AML-193 (cell line): ENCODE measurements around the gene ADD1.

Experiments
- DNase-seq, 2 experiments: peaks; one replicate each; lab custom pipeline; 2025; lab: John Stamatoyannopoulos, UW

Gene ADD1

GRCh38 chr4:2859514-2859913 lies 15.9 kb downstream of the ADD1 start:
- DNase-seq: no peak

DNA sequence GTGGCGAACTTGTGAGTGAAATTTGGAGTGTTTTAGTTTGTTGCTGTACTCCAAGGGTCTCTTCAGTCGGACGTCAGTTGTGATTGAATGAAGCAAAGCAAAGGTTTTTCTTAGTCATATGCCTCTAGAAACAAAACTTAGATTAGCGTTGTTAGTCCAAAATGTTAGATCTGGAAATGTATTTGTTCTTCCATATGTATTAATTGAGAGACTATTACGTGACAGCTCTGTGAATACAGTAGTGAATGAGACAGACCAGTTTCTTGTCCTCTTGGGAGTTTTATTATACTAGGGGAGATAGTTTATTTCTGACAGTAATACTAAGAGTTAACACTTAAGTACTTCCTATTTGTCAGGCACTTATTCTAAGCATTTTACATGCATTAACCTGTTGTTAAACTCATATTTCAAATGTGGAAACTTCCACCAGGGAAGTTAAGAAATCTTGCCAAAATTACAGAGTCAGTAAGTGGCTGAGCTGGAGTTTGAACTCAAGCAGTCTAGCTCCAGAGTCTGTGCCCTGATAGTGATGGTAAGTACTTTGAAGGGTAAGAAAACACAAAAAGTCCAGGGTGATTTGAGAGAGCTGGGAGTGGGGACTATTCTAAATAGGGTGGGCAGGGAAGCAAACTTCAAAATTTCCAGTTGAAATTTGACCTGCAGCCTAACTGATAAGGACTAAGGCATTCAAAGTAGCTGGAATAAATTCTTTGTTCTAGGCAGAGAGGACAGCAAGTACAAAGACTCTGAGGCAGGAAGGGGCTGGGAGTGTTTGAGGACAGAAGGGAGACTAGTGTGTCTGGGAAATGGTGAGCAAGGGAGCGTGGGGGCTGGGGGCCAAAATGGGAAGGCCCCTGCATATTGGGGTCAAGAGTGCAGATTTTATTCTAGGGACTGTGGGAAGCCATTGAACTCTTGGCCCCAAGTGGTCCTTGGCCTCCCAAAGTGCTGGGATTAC lies 17.0 kb downstream of the ADD1 start:
- DNase-seq: peak; percentile 43 to 51

DNA sequence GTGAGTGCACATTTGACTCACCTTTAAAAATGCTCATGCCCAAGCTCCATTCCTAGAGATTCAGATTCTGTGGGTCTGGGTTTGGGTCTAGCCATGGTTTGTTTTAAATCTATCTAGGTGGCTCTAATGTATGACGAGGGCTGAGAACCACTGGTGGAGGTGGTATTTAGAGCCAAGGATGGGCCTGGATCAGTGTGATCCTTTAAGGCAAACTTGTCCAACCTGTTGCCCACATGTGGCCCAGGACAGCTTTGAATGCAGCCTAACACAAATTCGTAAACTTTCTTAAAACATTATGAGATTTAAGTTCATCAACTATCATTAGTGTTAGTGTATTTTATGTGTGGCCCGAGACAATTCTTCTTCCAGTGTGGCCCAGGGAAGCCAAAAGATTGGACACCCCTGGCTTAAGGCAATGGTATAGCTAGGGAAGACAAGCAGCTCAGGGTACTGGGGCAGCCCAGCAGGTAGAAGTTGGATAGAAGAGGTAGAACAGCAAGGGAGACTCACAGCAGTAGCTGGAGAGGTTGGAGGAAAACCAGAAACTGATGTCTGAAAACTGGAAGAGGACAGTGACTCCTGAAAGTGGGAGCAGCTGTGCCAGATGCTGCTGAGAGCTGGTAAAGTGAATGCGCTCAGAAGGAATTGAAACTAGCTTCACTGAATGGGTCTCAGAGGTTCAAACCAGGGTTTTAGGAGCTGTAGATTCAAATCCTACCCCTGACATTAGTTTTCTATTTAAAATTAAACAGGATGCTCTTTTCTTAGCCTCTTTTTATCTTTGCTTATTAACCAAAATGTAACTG lies 18.2 kb downstream of the ADD1 start:
- DNase-seq: no peak

DNA sequence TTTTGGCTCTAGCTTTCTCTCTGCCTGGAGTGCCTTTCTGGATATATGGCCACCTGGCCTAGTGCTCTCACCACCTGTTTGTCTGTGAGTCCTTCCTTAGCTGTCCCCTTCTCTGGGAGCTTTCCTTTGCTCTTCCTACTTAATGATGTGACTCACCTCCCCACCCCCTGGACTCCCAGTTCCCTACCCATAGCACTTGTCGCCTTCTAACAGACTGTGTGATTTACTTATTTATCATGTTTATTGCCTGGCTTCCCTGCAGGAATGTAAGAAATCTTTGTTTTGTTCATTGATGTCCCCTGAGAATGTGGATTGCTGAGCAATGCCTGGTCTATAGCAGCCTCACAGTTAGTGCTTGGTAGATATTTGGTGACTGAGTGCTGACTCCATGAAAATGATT lies 18.9 kb downstream of the ADD1 start:
- DNase-seq: no peak

- no peak for DNase-seq
Measured at GRCh38 chr4:2863649-2864048, 20.0 kb downstream of the ADD1 start.

DNA sequence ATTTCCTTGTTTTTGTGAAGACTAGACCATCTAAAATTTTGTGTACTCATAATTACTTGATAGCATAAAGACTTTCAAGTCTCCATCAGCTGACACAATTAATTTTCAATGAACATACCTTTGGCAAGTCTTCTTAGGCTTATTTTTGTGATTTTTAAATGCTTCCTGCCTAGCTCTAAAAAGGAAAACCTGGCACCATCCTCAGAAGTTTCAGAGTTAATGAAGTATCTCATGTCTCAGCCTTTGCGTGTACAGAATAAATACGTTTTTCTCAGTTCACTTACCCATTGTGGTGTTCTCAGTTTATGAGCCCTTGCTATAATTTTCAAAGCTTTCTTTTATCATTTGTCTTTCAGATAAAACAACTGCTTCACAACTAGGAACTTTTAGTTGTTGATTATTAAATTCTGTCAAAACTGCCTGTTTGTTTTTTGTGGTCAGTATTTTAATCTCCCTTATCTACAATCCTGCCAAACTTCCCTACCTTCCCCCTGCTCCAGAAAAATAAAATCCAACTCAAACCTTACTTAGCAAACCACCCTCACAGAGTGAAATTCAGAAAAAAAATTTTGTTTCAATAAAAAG lies 21.6 kb downstream of the ADD1 start:
- DNase-seq: no peak

DNA sequence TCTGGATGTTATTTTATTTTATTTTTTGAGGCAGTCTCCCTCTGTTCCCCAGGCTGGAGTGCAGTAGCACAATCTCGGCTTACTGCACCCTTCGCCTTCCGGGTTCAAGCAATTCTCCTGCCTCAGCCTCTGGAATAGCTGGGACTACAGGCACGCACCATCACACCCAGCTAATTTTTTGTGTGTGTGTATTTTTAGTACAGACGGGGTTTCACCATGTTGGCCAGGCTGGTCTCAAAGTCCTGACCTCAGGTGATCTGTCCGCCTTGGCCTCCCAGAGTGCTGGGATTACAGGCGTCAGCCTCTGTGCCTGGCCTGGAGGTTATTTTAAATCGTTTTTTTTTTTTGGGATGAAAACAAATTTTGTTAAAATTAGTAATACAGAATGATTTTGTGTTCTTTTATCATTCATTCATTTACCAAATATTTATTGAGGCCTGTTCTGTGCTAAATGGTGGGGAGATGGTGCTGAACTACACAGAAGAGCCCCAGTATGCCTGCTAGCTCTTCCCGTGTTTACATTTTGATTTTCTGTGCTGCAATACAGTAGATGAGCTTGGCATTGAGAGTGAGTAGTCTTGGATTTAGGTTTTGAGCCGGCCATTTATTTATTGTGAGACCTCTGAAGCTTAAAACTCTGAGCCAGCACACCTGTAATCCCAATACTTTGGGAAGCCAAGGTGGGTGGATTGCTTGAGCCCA lies 22.7 kb downstream of the ADD1 start:
- no peak for DNase-seq

GRCh38 chr4:2866891-2867290 lies 23.2 kb downstream of the ADD1 start:
- no peak for DNase-seq

DNA sequence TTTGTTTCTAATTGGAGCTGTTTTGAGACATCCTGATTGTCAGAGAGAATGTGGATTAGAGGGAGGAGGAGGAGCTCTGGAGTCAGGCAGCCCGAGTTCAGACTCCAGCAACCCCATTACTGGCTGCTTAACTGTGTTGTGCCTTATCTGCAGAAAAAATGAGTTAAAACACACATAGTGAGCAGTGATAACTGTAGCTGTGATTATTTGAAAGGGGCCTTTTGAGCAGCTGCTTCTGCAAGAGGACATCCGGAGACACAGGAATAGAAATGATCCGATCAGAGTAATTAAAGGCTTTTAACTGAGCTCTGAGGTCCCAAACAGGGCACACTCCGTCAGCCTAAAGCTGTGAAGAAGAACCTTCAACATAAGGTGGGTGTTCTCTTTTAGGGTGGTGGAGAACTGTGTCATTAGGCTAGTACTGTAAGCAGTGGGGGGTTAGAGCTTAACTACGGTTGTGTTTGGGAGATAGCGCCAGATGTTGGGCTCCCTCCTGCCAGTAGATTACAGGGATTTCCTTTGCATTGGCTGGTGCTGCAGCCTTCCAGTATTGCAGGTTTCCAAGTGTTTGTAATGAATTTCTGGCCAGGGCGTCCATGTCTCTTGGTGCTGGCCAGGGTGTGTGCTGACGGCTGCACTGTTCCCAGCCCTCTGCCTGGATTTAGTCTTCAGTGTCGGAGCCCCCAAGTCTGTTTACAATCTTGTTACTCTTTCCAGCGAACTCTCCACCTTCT lies 24.3 kb downstream of the ADD1 start:
- no peak for DNase-seq

DNA sequence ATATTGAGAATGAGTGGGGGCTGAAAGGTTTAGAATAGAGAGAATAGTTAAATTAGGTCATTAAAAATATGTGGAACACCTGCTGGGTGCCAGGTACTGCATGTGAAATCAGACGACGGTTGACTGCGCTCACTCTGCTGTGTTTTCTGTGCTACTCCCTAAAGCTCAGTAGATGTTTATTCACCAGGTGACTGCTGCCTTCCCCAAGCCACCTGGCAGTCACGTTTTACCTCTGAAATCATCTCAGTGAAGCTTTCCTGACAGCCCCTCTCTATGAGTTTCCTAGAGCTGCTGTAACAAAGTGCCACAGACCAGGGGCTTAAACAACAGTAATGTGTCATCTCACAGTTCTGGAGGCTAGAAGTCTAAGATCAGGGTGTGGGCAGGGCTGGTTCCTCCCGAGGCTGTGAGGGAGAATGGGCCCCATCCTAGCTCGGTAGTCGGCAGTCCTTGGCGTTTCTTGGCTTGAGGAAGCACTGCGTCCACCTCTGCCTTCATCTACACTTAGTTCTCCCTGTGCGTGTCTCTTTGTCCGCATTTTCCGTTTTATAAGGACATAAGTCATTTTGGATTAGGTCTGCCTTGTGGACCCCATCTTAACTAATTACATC lies 25.3 kb downstream of the ADD1 start:
- DNase-seq: no peak

DNA sequence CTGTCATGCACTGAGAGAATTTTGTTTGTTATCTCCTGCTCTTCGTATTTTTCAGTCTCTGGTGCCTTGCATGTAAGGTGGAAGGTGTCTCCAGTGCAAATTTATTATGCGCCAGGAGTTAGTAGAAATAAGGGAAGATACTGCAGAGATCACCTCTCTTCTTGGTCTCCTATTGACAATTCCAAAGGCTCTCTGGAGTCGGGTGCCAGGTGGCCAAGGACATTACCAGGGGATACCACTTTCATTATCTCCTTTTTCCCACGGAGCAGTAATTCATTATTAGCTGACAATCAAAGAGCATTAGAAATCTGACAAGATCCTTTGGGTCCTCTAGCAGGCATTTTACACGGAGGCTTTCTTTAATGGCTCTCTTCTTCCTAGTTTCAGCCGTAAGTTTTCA lies 26.0 kb downstream of the ADD1 start:
- DNase-seq: no peak

DNA sequence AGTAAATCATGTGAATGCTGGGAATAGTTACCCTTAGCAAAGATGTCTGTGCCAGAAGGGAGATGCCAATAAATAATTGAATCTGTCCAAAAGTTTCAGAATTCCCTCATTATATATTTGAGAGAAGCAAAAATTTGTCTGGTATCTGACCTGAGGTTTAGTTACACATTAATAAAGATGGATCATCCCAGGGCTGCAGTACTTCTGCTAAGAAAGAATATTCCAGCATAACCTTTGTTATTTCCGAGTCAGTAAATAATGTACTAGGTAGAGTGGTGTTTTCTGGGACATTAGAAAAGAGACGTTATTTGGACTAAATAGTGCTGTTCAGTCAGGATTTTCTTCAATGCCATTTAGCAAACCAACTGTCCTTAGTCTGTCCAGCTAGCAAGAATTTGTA lies 26.4 kb downstream of the ADD1 start:
- no peak for DNase-seq

DNA sequence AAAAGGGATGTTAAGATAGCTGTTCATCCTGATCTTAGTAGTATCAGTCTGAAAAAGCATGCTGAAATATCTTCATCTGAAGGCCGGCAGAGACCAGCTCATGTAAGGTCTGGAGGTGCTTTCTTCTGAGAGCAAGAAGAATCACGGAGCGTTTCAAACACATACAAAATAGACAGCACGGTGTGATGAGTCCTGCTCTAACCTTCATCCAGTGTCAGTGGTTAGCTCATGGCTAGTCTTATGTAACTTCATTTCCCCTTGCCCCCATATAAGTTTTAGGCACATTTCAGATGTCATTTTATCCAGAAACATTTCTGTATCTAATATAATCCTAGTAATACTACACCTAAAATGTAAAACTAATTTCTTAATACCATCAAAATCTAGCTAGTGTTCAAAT lies 27.8 kb downstream of the ADD1 start:
- peak; percentile 15 to 31 for DNase-seq

DNA sequence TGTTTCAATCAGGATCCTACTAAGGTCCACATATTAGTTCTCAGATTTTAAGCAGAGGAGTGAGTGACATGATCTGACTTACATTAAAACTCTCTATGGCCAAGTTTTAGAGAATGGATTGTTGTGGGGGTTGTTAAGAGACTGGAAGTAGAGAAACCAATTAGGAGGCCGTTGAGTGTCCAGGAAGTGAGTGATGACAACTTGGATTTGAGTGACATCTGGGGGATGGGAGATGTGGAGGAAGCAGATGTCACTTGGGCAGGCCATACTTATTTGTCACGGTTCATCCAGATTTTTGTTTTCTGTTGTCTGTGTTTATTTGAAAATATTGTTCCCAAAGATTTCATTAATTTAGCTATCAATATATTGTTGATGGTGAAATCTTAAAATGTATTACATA lies 28.3 kb downstream of the ADD1 start:
- peak; percentile 12 to 31 for DNase-seq

- DNase-seq: no peak
Measured at GRCh38 chr4:2873329-2873728, 29.7 kb downstream of the ADD1 start.

- no peak for DNase-seq
Measured at GRCh38 chr4:2874861-2875260, 31.2 kb downstream of the ADD1 start.

- DNase-seq: no peak
Measured at GRCh38 chr4:2875556-2875955, 31.9 kb downstream of the ADD1 start.

GRCh38 chr4:2878346-2878745 lies 34.7 kb downstream of the ADD1 start:
- no peak for DNase-seq

- DNase-seq: no peak
Measured at GRCh38 chr4:2879026-2879425, 35.4 kb downstream of the ADD1 start.

GRCh38 chr4:2881431-2881830 lies 37.8 kb downstream of the ADD1 start:
- no peak for DNase-seq

DNA sequence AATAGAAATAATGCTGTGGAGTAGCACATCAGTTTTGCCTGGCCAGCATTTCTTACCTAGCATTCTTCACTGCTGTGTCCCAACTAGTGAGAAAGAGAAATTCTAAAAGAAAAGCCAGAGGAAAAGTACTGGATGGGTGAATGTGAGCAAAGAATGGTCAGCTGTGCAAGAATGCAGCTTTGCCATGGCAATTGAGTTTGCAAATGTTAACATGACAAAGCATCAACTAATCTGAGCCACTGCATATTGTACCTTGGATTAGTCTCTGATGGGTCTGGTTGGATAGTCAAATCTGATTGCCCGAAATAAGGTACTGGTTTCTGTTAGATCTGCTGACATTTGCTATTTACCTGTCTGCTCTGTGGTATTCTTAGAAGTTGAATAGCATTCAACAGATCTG lies 38.7 kb downstream of the ADD1 start:
- DNase-seq: no peak
